Activated T-helper 1 cell treated with anti-CD3 and anti-CD28 coated beads, Interleukin-12 subunit alpha, Interleukin-12 subunit beta, Interleukin-2, Interleukin-4 antibody, amounts not matched to agents 30 ng/mL and 10 ng/mL and 1 ng/mL, durations not matched to agents 14 hours and 24 hours and 36 hours (primary cell): ENCODE measurements around the gene CYP1B1. TPM values are rescaled to one million over a fixed set of nuclear protein-coding genes. Genes with fewer than 3 reads are reported as not detected.
A peak's percentile ranks its signal among the peaks of the same experiment; 100 is the strongest.

Experiments used
- DNase-seq: peaks from one replicate; pipeline ENCODE4 v3.0.0; 2021; ENCODE audit warnings: low spot score
- H3K27ac Mint-ChIP-seq: one replicate; pipeline ENCODE4 v1.8.0; 2021; ENCODE audit warnings: mild to moderate bottlenecking, mixed read lengths
- H3K27me3 Mint-ChIP-seq: one replicate; pipeline ENCODE4 v1.8.0; 2022; ENCODE audit warnings: mild to moderate bottlenecking, moderate library complexity, mixed read lengths; ENCODE audit not compliant: insufficient read depth
- H3K36me3 Mint-ChIP-seq: one replicate; pipeline ENCODE4 v1.8.0; 2021; ENCODE audit warnings: low read depth, mixed read lengths
- H3K4me1 Mint-ChIP-seq: one replicate; pipeline ENCODE4 v1.8.0; 2021; ENCODE audit warnings: low read depth, mixed read lengths
- H3K4me3 Mint-ChIP-seq: one replicate; pipeline ENCODE4 v1.8.0; 2021; ENCODE audit warnings: mild to moderate bottlenecking, moderate library complexity, mixed read lengths
- H3K9me3 Mint-ChIP-seq: one replicate; pipeline ENCODE4 v1.8.0; 2021; ENCODE audit warnings: mixed read lengths
- intact Hi-C: fragments of 100-400 bp; cut with micrococcal nuclease; formaldehyde crosslinking; loops from one replicate; pipeline ENCODE4 v1.15.1; 2024
- total RNA-seq: library from RNA; stranded (reverse); gene quantifications from 2 replicates; pipeline ENCODE4 v1.2.3, GENCODE V29; 2022

CYP1B1 gene
- total RNA-seq, 1 donor from 2014 or later = 14.7 TPM

GRCh38 chr2:38065502-38066135, 10.3 kb downstream of the CYP1B1 start:
- no peak overlapping the region for H3K4me3 Mint-ChIP-seq
- DNase-seq = no peak
- no peaks in the 10 kb centered on the region for H3K4me1 Mint-ChIP-seq
- H3K36me3 Mint-ChIP-seq = peaks cover 3% of the 10 kb centered on the region
- no peaks in the 10 kb centered on the region for H3K27me3 Mint-ChIP-seq
- H3K27ac Mint-ChIP-seq = no peak overlapping the region
- intact Hi-C loops = no loop called here
- no peaks in the 10 kb centered on the region for H3K9me3 Mint-ChIP-seq

DNA sequence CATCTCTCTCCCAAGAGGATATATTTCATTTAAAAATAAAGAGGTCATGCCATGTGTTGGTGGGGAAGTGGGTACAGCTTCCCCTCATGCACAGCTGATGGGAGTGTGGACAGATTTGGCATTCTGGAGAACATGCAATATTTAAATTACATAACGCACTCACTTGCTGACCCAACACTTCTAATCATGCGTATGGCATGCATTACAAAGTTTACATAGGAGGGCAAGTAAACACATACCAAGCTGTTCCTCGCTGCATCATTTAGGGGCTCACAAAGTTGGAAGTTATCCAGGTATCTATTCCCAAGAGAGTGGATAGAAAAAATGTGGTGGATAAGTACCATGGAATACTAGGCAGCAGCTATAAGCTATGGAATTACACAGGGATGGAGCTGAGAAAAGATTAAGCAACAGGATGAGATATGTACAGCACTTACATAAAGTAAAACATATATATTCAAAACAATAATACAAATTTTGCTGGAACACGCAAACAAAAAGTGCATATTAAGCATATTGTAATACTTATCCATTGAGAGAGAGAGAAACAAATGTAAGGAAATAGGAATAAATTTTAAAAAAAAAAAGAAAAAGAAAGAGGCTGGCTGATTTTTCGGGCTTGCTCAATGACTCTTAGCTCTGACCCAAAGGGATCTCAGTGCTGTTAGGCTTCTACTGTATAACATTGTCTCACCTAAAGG, 11.0 kb downstream of the CYP1B1 start:
- Mint-ChIP-seq H3K27ac (no peak overlapping the region), H3K4me1 (no peaks in the 10 kb centered on the region), H3K36me3 (peaks cover 3% of the 10 kb centered on the region), H3K9me3 (no peaks in the 10 kb centered on the region), H3K4me3 (no peak overlapping the region), H3K27me3 (no peaks in the 10 kb centered on the region)
- no peak for DNase-seq
- intact Hi-C loops = no loop called here

- H3K27ac Mint-ChIP-seq = no peak overlapping the region
- intact Hi-C loops = no loop called here
- H3K9me3 Mint-ChIP-seq = no peaks in the 10 kb centered on the region
- no peak for DNase-seq
- H3K4me3 Mint-ChIP-seq = no peak overlapping the region
- peaks cover 2% of the 10 kb centered on the region for H3K36me3 Mint-ChIP-seq
- peaks cover 2% of the 10 kb centered on the region for H3K27me3 Mint-ChIP-seq
- H3K4me1 Mint-ChIP-seq = peaks cover 24% of the 10 kb centered on the region
These were observed 15.5 kb downstream of the CYP1B1 start for GRCh38 chr2:38060236-38061018.

DNA sequence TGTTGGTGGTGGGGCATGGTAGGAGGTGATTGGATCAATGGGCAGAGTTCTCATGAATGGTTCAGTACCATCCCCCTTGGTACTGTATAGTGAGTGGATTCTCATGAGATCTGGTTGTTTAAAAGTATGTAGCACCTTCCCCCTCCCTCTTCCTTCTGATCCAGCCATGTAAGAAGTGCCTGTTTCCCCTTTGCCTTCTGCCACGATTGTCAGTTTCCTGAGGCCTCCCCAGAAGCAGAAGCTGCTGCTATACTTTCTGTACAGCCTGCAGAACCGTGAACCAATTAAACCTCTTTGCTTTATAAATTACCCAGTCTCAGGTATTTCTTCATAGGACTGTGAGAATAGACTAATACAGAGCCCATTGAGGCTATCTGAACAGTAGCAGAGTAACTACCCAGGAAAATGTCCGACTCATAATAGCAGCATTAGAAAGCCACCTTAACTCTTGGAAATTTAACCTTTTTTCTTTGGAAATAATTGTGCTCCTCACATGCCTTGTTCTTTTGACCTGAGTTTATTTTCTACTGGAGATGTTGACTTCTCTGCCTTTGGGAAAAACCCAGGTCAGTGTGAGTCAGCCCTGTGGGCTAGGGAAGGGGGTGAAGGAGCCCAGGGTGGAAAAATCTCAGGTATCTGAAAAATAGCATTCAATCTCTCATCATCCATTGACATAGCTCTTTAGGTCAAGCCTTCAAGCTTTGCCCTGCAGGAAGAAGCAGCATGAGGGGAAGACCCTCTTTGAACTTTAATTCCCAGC, 18.1 kb downstream of the CYP1B1 start:
- Mint-ChIP-seq H3K27me3 (peaks cover 12% of the 10 kb centered on the region), H3K9me3 (no peaks in the 10 kb centered on the region), H3K27ac (peak overlapping the region; percentile 8), H3K36me3 (peaks cover 2% of the 10 kb centered on the region), H3K4me3 (no peak overlapping the region), H3K4me1 (peaks cover 24% of the 10 kb centered on the region)
- intact Hi-C loops = no loop called here
- no peak for DNase-seq

GRCh38 chr2:38056216-38056615, 19.7 kb downstream of the CYP1B1 start:
- DNase-seq = no peak
- H3K4me1 Mint-ChIP-seq = peaks cover 24% of the 10 kb centered on the region
- no peaks in the 10 kb centered on the region for H3K9me3 Mint-ChIP-seq
- peaks cover 2% of the 10 kb centered on the region for H3K36me3 Mint-ChIP-seq
- intact Hi-C loops = no loop called here
- H3K27me3 Mint-ChIP-seq = peaks cover 15% of the 10 kb centered on the region
- H3K4me3 Mint-ChIP-seq = no peak overlapping the region
- no peak overlapping the region for H3K27ac Mint-ChIP-seq

DNA sequence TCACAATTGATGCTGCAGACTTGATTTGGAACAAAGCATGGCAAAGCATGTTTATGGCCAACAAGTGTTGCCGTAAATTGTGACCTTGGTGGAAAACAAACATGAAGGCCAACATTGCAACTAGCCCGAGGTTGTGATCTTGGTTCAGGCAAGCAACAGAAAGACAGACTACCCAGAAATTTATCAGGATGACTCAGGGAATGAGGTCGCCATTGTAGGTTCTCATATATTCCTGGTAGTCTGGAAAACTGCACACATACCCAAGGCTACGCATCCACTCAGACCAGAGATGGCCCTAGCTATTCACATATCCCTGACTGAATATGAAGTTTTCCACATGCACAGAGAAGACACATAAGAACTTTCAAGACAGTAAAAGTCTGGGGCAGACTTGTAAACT, 30.1 kb downstream of the CYP1B1 start:
- Mint-ChIP-seq H3K4me1 (no peaks in the 10 kb centered on the region), H3K9me3 (peaks cover 11% of the 10 kb centered on the region), H3K27ac (no peak overlapping the region), H3K36me3 (no peaks in the 10 kb centered on the region), H3K4me3 (no peak overlapping the region), H3K27me3 (peaks cover 14% of the 10 kb centered on the region)
- DNase-seq = no peak
- intact Hi-C loops = no loop called here

GRCh38 chr2:38039121-38039910, 36.6 kb downstream of the CYP1B1 start:
- Mint-ChIP-seq H3K27me3 (peaks cover 26% of the 10 kb centered on the region), H3K27ac (no peak overlapping the region), H3K36me3 (no peaks in the 10 kb centered on the region), H3K4me3 (no peak overlapping the region), H3K9me3 (peaks cover 11% of the 10 kb centered on the region), H3K4me1 (peaks cover 16% of the 10 kb centered on the region)
- no peak for DNase-seq
- intact Hi-C loops = loop anchor here (5.0 kb wide), 2 partner anchors 68 to 423 kb away; no protein-coding TSS in a partner anchor

DNA sequence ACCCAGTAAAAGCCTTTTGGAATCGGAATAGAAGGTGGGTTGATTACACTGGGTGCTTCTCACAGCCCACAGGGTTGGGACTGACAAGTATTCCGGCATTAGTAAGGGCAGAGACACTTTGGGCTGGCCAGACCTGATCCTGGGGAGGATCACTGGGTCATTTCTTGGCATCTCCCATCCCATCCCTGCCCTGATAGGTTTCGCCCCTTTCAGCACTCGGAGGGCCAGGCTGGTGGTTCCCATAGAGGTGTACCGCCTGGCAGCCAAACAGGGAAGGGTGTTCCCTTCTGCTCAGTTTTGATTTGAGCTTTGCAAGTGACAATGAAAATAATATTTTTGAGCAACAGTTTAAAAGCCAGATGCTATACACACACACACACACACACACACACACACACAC, 37.3 kb downstream of the CYP1B1 start:
- intact Hi-C loops = loop anchor here (1.0 to 5.0 kb wide), 3 partner anchors 35 to 424 kb away; no protein-coding TSS in a partner anchor
- H3K36me3 Mint-ChIP-seq = no peaks in the 10 kb centered on the region
- DNase-seq = no peak
- H3K27me3 Mint-ChIP-seq = peaks cover 26% of the 10 kb centered on the region
- H3K9me3 Mint-ChIP-seq = peaks cover 11% of the 10 kb centered on the region
- H3K4me1 Mint-ChIP-seq = peaks cover 16% of the 10 kb centered on the region
- peak overlapping the region; percentile 71 for H3K4me3 Mint-ChIP-seq
- no peak overlapping the region for H3K27ac Mint-ChIP-seq

DNA sequence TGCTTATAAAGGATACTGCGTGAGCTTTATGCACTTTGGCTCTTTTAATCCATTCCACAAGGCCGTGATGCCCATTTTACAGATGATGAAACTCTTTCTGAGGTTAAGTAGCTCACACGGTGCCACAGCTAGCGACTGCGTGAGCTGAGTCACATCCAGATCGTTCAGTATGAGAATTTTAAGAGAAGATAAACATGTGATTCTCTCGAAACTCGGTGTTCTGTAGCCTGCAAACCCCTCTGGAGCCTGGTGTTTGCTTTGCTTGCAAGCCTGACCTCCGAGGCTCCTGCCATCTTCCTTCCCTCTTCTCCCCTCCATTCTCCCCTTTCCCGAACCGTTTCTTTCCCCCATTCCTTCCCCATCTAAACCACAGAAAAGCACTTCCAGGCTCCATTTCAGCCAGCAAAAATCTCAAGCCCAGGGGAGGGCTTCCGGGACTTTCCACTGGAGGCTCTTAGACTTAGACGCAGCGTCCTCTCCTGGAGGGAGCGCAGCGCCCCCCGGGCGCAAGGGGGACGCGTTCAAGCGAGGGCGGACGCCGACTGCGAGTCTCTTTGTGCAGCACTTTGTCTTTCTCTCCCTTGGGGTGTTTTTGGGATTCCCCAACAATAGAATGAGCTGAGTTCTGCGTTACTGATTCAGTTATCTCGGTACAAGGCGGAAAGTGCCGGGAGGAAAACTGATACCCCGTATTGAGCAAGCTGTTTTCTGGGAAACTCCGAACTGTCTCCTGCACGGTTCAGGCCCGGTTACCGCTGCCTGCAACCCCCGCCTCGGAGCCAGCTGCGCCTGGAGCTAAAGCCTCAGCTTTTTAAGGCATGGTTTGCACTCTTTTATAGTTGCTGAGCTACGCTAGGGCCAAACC, 38.0 kb downstream of the CYP1B1 start:
- peak overlapping the region; percentile 91 for H3K27ac Mint-ChIP-seq
- H3K9me3 Mint-ChIP-seq = peaks cover 10% of the 10 kb centered on the region
- H3K4me1 Mint-ChIP-seq = peaks cover 22% of the 10 kb centered on the region
- DNase-seq = peak; percentile 5
- peak overlapping the region; percentile 71 for H3K4me3 Mint-ChIP-seq
- H3K36me3 Mint-ChIP-seq = no peaks in the 10 kb centered on the region
- peaks cover 22% of the 10 kb centered on the region for H3K27me3 Mint-ChIP-seq
- intact Hi-C loops = loop anchor here (1.0 to 5.0 kb wide), 5 partner anchors 35 to 424 kb away; partner anchors contain the start of gene CYP1B1

DNA sequence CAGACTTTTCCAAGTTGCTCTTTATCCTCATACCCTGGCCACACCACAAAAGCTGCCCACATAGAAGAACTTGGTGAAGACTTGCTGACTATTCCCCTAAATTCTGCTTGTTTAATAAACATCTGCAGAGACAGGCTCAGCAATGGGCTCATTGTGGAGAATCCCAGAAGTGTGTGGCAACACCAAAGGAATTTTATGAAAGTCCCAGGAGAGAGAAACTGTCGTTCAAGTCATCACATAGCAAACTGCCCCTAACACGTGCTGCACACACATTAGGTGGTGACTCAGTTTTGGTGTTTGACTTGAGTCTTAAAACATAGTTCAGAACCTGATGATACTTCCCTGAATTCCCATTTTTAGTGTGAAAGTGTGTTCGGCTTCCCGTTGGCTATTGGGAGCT, 38.6 kb downstream of the CYP1B1 start:
- H3K27ac Mint-ChIP-seq = peak overlapping the region; percentile 91
- no peak for DNase-seq
- H3K27me3 Mint-ChIP-seq = peaks cover 22% of the 10 kb centered on the region
- intact Hi-C loops = loop anchor here (1.0 to 5.0 kb wide), 4 partner anchors 39 to 425 kb away; partner anchors contain the start of gene CYP1B1
- H3K9me3 Mint-ChIP-seq = peaks cover 4% of the 10 kb centered on the region
- H3K4me1 Mint-ChIP-seq = peaks cover 23% of the 10 kb centered on the region
- H3K4me3 Mint-ChIP-seq = no peak overlapping the region
- H3K36me3 Mint-ChIP-seq = no peaks in the 10 kb centered on the region

- Mint-ChIP-seq H3K27ac (no peak overlapping the region), H3K9me3 (no peaks in the 10 kb centered on the region), H3K4me3 (no peak overlapping the region), H3K36me3 (no peaks in the 10 kb centered on the region), H3K27me3 (peaks cover 24% of the 10 kb centered on the region), H3K4me1 (peaks cover 23% of the 10 kb centered on the region)
- DNase-seq = no peak
- intact Hi-C loops = loop anchor here (2.0 to 5.0 kb wide), 3 partner anchors 71 to 426 kb away; no protein-coding TSS in a partner anchor
These were observed 40.0 kb downstream of the CYP1B1 start for GRCh38 chr2:38035968-38036367.
